ENCODE data around the gene SEC11C.

The SEC11C gene

DNA sequence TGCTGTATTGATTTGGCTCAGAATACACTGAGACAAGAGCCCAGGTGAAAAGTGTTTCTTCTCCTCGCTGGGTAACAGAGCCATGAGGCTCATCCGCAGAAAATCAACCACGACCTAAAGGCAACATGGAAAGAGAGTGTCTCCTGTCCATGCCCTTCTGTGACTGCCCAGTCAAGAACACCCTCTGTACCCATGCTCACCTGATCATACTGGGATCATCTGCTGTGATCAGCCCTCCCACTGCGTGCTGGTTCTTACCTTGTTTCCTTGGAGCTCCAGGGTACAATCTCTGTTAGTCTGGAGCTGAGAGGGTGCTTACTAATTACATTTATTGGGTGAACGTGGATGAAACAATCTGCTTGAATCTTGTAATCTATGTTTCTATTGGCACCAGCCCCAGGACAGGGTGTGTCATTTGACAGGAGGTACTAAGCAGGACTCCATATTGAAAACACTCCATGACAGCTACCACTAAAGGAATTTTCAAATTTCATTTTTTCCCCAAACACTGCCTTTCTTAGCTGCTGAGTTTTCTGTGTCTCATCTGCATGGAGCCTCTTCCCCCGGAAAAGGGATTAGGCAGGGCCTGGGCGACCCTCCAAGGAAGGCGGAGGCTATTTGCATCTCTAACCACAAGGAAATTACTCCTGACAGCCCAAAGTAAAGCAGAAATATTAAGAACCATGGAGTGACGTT, 40.6 kb downstream of the SEC11C start:
- WGBS = 87% methylated on average over 9 of the region's 9 CpGs
- no peak overlapping the region for H3K27ac ChIP-seq (ENCODE audit: low read depth, low read length)

DNA sequence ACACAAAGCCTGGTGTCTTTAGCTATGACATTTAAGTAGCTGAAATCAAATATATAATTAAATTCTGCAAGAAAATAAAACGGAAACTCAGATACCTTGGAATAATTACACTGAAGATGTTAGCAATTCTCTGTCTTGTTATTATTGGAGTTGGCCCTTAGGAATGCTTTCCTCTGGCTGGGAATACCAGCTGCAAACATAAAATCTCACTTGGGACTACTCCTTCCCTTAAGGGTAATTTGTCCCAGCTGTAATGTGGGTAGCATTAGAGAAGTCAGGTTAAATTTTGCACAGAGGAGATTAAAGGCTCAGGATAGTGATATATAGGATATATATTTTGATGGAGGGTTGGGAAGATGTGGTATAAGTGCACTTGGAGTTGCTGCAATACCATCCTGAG, 43.0 kb downstream of the SEC11C start:
- no peak overlapping the region for H3K27ac ChIP-seq (ENCODE audit: low read depth, low read length)
- no peaks in the 10 kb centered on the region for H3K4me1 ChIP-seq (ENCODE audit: insufficient read depth, low read length)
- WGBS = no CpG with 5 or more reads among the region's 1 CpG
- no peak overlapping the region for H3K9ac ChIP-seq (ENCODE audit: low read depth, low read length)
- no peaks in the 10 kb centered on the region for H3K27me3 ChIP-seq (ENCODE audit: insufficient read depth, low read length)
- no peak overlapping the region for H3K4me3 ChIP-seq (ENCODE audit: low read length)
- H3K36me3 ChIP-seq (ENCODE audit: insufficient read depth, low read length) = no peaks in the 10 kb centered on the region
- H3K9me3 ChIP-seq (ENCODE audit: insufficient read depth, low read depth, low read length) = 0 out of 2 replicates have a peak, but pooled peaks cover under 1% of the 10 kb centered on the region

More for the DNA sequence above, 40.6 kb downstream of the SEC11C start:
- Histone ChIP-seq H3K4me1 (ENCODE audit: insufficient read depth, low read length) (no peaks in the 10 kb centered on the region), H3K9ac (ENCODE audit: low read depth, low read length) (no peak overlapping the region), H3K9me3 (ENCODE audit: insufficient read depth, low read depth, low read length) (no peaks in the 10 kb centered on the region), H3K4me3 (ENCODE audit: low read length) (no peak overlapping the region), H3K36me3 (ENCODE audit: insufficient read depth, low read length) (no peaks in the 10 kb centered on the region), H3K27me3 (ENCODE audit: insufficient read depth, low read length) (no peaks in the 10 kb centered on the region)

- H3K4me3 ChIP-seq (ENCODE audit: low read length) = no peak overlapping the region
- no peaks in the 10 kb centered on the region for H3K4me1 ChIP-seq (ENCODE audit: insufficient read depth, low read length)
- H3K9me3 ChIP-seq (ENCODE audit: insufficient read depth, low read depth, low read length) = 0 out of 2 replicates have a peak, but pooled peaks cover 3% of the 10 kb centered on the region
- H3K27ac ChIP-seq (ENCODE audit: low read depth, low read length) = no peak overlapping the region
- no peak overlapping the region for H3K9ac ChIP-seq (ENCODE audit: low read depth, low read length)
- 100% methylated on average over 2 of the region's 2 CpGs for WGBS
- H3K27me3 ChIP-seq (ENCODE audit: insufficient read depth, low read length) = no peaks in the 10 kb centered on the region
- H3K36me3 ChIP-seq (ENCODE audit: insufficient read depth, low read length) = no peaks in the 10 kb centered on the region
Measured at GRCh38 chr18:59189008-59189407, 49.3 kb downstream of the SEC11C start.

DNA sequence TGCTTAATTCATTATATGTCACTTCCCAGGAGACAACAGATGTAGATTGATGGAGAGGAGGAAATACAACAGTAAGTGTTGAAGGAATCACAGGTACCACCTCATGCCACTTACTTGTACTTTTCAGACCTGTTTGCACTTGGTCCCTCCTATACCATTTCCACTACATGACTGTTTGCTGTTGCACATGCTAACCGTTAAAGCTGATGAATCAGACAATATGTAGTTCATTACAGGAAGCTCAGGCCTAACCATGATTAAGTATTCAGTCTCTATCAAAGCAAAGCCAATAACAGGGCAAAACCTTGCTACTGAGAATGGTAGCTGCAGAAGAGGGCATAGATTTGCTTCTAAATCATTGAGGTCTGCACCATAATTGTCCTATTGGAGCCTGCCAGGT, 50.1 kb downstream of the SEC11C start:
- Histone ChIP-seq H3K36me3 (ENCODE audit: insufficient read depth, low read length) (no peaks in the 10 kb centered on the region), H3K9ac (ENCODE audit: low read depth, low read length) (no peak overlapping the region), H3K4me3 (ENCODE audit: low read length) (no peak overlapping the region), H3K27ac (ENCODE audit: low read depth, low read length) (no peak overlapping the region), H3K27me3 (ENCODE audit: insufficient read depth, low read length) (no peaks in the 10 kb centered on the region), H3K9me3 (ENCODE audit: insufficient read depth, low read depth, low read length) (0 out of 2 replicates have a peak, but pooled peaks cover 3% of the 10 kb centered on the region), H3K4me1 (ENCODE audit: insufficient read depth, low read length) (no peaks in the 10 kb centered on the region)
- WGBS = 90% methylated on average over 1 of the region's 1 CpG

DNA sequence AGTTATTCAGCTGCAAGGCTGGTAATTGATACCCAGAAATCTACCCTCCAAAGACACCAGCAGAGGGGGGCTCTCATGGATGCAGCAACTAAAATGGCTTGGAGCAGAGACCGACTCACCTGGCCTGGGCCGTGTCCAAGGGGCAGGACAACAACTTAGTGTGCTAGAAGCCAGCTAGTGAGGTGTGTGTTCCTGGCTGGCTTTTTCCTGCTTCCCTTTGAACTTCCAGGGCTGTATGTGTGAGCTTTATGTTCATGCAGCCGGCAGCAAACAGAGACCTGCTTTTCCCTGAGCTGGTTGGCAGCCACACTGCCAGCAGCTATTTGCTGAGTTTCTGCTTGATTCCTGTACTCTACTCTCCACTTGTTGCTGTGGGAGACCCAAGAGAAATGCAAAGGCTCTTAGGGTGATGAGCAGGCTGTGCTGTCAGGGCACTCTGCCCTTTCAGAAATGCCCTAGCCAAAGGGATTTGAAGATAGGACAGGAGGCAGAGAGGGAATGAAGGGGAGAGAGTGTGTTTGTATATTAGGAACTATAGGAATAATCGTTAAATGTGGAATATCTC, 56.6 kb downstream of the SEC11C start:
- no peak overlapping the region for H3K9ac ChIP-seq (ENCODE audit: low read depth, low read length)
- H3K9me3 ChIP-seq (ENCODE audit: insufficient read depth, low read depth, low read length) = no peaks in the 10 kb centered on the region
- WGBS = 78% methylated on average over 3 of the region's 4 CpGs
- H3K36me3 ChIP-seq (ENCODE audit: insufficient read depth, low read length) = no peaks in the 10 kb centered on the region
- no peak overlapping the region for H3K27ac ChIP-seq (ENCODE audit: low read depth, low read length)
- no peaks in the 10 kb centered on the region for H3K4me1 ChIP-seq (ENCODE audit: insufficient read depth, low read length)
- H3K4me3 ChIP-seq (ENCODE audit: low read length) = no peak overlapping the region
- H3K27me3 ChIP-seq (ENCODE audit: insufficient read depth, low read length) = 0 out of 2 replicates have a peak, but pooled peaks cover 2% of the 10 kb centered on the region

GRCh38 chr18:59197636-59198035, 58.0 kb downstream of the SEC11C start:
- Histone ChIP-seq H3K27ac (ENCODE audit: low read depth, low read length) (no peak overlapping the region), H3K4me1 (ENCODE audit: insufficient read depth, low read length) (no peaks in the 10 kb centered on the region), H3K9ac (ENCODE audit: low read depth, low read length) (no peak overlapping the region), H3K9me3 (ENCODE audit: insufficient read depth, low read depth, low read length) (no peaks in the 10 kb centered on the region), H3K27me3 (ENCODE audit: insufficient read depth, low read length) (0 out of 2 replicates have a peak, but pooled peaks cover 2% of the 10 kb centered on the region), H3K4me3 (ENCODE audit: low read length) (no peak overlapping the region), H3K36me3 (ENCODE audit: insufficient read depth, low read length) (no peaks in the 10 kb centered on the region)
- 84% methylated on average over 2 of the region's 2 CpGs for whole genome bisulfite sequencing

DNA sequence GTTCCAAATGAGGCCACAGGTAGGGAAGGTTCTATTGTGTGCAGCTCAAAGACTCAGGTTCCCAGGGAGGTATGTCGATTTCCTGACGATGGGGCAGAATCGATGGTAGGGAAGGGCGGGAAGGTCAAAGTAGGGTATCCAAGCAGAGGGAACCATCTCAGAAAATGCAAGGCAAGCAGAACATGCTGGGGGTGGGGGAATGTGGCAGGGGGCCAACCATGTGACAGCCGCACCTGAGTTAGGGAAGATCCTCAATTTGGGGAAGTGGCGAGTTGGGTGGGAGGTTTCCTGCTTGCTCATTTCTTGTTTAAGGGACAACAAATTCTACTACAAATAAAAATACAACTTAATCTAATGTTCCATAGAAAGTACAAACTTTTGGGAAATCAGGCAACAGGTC, 58.5 kb downstream of the SEC11C start:
- H3K27ac ChIP-seq (ENCODE audit: low read depth, low read length) = no peak overlapping the region
- no peaks in the 10 kb centered on the region for H3K36me3 ChIP-seq (ENCODE audit: insufficient read depth, low read length)
- no peak overlapping the region for H3K4me3 ChIP-seq (ENCODE audit: low read length)
- H3K9ac ChIP-seq (ENCODE audit: low read depth, low read length) = no peak overlapping the region
- WGBS = 89% methylated on average over 6 of the region's 6 CpGs
- H3K9me3 ChIP-seq (ENCODE audit: insufficient read depth, low read depth, low read length) = no peaks in the 10 kb centered on the region
- H3K4me1 ChIP-seq (ENCODE audit: insufficient read depth, low read length) = no peaks in the 10 kb centered on the region
- H3K27me3 ChIP-seq (ENCODE audit: insufficient read depth, low read length) = 0 out of 2 replicates have a peak, but pooled peaks cover 2% of the 10 kb centered on the region

- no peak overlapping the region for H3K27ac ChIP-seq (ENCODE audit: low read depth, low read length)
- 59% methylated on average over 2 of the region's 3 CpGs for WGBS
- no peak overlapping the region for H3K9ac ChIP-seq (ENCODE audit: low read depth, low read length)
- 0 out of 2 replicates have a peak, but pooled peaks cover 2% of the 10 kb centered on the region for H3K27me3 ChIP-seq (ENCODE audit: insufficient read depth, low read length)
- no peaks in the 10 kb centered on the region for H3K9me3 ChIP-seq (ENCODE audit: insufficient read depth, low read depth, low read length)
- no peak overlapping the region for H3K4me3 ChIP-seq (ENCODE audit: low read length)
- H3K36me3 ChIP-seq (ENCODE audit: insufficient read depth, low read length) = no peaks in the 10 kb centered on the region
- H3K4me1 ChIP-seq (ENCODE audit: insufficient read depth, low read length) = no peaks in the 10 kb centered on the region
Measured at GRCh38 chr18:59200787-59201186, 61.1 kb downstream of the SEC11C start.

DNA sequence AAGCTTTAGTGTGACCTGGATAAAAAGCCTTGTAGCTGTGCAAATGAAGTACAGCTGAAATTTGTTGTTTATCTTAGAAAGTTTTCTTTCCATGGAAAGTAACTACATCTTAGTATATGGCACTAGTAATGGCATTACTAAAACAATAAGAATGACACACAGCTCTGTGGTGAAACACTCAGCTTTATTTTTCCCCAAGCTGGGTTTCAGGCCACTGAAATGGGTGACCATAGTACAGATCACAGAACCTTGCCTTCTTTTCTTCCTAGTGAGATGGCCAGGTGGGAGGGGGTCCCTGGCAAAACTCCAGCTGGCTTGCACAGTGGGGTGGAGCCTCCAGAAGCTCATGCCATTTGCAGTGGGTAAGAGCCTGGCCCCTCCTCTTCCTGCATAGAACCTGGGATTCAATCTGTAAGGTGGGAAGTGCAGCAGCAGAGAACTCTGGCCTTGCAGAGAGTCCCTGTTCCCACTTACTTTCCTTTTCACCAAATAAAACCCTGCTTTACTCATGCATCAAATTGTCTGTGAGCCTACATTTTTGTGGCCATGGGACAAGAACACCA, 62.7 kb downstream of the SEC11C start:
- Histone ChIP-seq H3K36me3 (ENCODE audit: insufficient read depth, low read length) (no peaks in the 10 kb centered on the region), H3K27ac (ENCODE audit: low read depth, low read length) (no peak overlapping the region), H3K27me3 (ENCODE audit: insufficient read depth, low read length) (0 out of 2 replicates have a peak, but pooled peaks cover 2% of the 10 kb centered on the region), H3K4me3 (ENCODE audit: low read length) (no peak overlapping the region), H3K9me3 (ENCODE audit: insufficient read depth, low read depth, low read length) (no peaks in the 10 kb centered on the region), H3K9ac (ENCODE audit: low read depth, low read length) (no peak overlapping the region), H3K4me1 (ENCODE audit: insufficient read depth, low read length) (no peaks in the 10 kb centered on the region)

DNA sequence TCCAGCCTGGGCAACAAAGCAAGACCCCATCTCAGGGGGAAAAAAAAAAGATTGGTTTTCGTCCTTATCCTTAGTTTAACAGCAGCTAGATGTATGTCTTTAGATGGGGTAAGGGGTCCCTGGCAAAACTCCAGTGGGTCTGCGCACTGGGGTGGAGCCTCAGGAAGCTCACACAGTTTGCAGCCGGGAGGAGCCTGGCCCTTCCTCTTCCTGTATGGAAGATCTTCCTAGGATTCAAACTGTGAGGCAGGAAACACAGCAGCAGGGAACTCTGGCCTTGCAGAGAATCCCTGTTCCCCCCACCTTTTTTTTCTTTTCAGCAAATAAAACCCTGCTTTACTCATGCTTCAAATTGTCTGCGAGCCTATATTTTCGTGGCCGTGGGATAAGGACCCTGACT, 67.8 kb downstream of the SEC11C start:
- H3K9me3 ChIP-seq (ENCODE audit: insufficient read depth, low read depth, low read length) = no peaks in the 10 kb centered on the region
- H3K27ac ChIP-seq (ENCODE audit: low read depth, low read length) = no peak overlapping the region
- H3K4me1 ChIP-seq (ENCODE audit: insufficient read depth, low read length) = 0 out of 2 replicates have a peak, but pooled peaks cover 3% of the 10 kb centered on the region
- H3K36me3 ChIP-seq (ENCODE audit: insufficient read depth, low read length) = no peaks in the 10 kb centered on the region
- no peak overlapping the region for H3K9ac ChIP-seq (ENCODE audit: low read depth, low read length)
- H3K4me3 ChIP-seq (ENCODE audit: low read length) = no peak overlapping the region
- 0 out of 2 replicates have a peak, but pooled peaks cover 3% of the 10 kb centered on the region for H3K27me3 ChIP-seq (ENCODE audit: insufficient read depth, low read length)
- 86% methylated on average over 6 of the region's 6 CpGs for WGBS
